ENCODE data around the gene PNMA3.
"Not testable (repeated sequence)": the region's sequence is repeated elsewhere in the genome, so short reads cannot be mapped to it uniquely, and the experiment has no call there.

PNMA3 gene

GRCh38 chrX:153074262-153074899, 18.1 kb downstream of the PNMA3 start:
- DNase-seq = no peak

GRCh38 chrX:153074935-153075334, 18.7 kb downstream of the PNMA3 start:
- DNase-seq = no peak

GRCh38 chrX:153075366-153075765, 19.1 kb downstream of the PNMA3 start:
- no peak for DNase-seq

DNA sequence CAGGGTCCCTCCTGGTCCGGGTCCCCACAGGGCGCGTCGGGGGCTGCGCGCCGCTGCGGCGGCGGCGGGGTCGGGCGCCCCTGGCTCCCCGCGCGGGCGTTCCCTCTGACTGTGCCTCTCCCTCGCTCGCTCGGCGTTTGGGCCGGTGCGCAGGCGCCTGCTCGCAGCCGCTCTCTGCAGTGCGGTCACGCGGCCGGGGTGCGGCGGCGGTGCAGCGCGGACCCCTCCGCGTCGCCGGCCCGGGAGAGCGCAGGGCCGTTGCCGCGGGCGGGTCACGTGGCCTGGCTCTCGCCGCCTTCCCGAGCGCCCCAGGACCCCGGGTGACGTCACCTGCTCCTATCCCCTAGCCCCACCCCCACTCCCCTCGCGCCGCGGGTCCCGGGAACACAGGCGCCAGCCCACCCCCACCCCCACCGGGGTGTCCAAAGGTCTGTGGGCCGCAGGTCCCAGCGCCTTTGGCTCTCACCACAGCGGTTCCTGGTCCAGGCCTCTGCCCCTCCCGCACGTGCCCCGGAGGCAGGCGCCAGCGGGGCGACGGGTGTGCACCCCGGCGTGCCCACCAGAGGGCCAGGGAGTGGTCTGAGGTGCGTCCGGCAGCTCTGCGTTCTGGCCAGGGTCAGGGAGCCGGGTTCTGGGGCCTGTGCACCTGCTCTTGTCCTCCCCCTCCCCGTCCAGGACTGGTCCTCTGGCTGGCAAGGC, 21.3 kb downstream of the PNMA3 start:
- not testable (repeated sequence) for DNase-seq

DNA sequence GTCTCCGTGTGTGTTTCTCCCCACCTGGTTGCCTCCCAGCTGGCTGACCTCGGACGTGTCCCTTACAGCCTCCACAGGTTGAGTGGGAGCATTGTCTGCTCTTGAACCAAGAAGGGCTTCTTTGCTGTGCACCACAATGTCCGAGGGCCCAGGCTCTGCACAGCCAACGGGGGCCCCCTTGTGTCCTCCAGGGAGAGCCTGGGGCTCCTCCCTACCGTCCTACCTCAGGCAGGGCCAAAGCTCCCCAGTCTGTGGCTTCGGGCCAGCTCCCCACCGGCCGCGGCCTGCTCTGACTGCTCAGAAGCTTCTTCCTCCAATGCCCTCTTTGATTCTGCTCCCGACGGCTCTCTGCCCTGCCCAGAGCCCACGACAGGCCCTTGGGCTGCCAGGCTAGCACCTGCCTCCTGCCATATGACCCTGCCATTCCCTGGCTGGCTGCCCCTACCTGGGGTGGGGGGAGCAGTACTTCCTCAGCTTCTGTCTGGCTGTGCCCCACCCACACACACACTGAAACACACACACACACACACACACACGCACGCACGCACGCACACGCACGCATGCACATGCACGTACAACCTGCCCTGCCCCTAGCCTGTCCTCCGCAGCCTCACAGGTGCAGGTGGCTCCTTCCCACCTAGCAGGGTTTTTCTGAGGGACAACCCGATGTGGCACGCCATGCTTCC, 27.1 kb downstream of the PNMA3 start:
- not testable (repeated sequence) for DNase-seq

- no peak for DNase-seq
Observed at GRCh38 chrX:153102418-153102817, 46.1 kb downstream of the PNMA3 start.

DNA sequence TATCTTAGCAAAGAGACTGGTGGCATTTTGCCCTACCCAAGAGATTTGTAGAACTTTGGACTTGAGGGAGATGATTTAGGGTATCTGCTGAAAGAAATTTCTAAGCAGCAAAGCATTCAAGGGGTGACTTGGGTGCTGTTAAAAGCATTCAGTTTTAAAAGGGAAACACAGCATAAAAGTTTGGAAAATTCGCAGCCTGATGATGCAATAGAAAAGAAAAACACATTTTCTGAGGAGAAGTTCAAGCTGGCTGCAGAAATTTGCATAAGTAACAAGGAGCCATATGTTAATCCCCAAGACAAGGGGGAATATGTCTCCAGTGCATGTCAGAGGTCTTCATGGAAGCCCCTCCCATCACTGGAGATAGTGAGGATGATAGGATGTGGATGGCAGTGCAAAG, 48.7 kb downstream of the PNMA3 start:
- not testable (repeated sequence) for DNase-seq

GRCh38 chrX:153106092-153106801, 50.0 kb downstream of the PNMA3 start:
- not testable (repeated sequence) for DNase-seq
